Esophagus squamous epithelium (tissue), 5 donors: ENCODE data around the gene LHX4. TPM values are rescaled to one million over a fixed set of nuclear protein-coding genes. Genes with fewer than 3 reads are reported as not detected.

ENCODE experiments used
- DNase-seq: peaks from one replicate; lab custom pipeline; 2025; lab: John Stamatoyannopoulos, UW
- H3K27ac ChIP-seq, 4 donors: fragments of 200-600 bp; sonication (generic); one replicate each; pipeline ENCODE4 v1.5.1; 2016 to 2019; ENCODE audit warnings: mild to moderate bottlenecking in 1 of 4
- H3K27me3 ChIP-seq, 4 donors: fragments of 200-600 bp; sonication (generic); 1 replicate in 3 of 4; 2 replicates in 1 of 4; pipeline versions ENCODE4 v1.5.1 to v1.6.0; 2017 to 2021; ENCODE audit warnings: antibody characterized with exemption in 1 of 4
- H3K36me3 ChIP-seq, 3 donors: fragments of 200-600 bp; sonication (generic); one replicate each; pipeline ENCODE4 v1.5.1; 2016 to 2019
- H3K4me1 ChIP-seq, 3 donors: fragments of 200-600 bp; sonication (generic); one replicate each; pipeline ENCODE4 v1.5.1; 2017 to 2019
- H3K4me3 ChIP-seq, 4 donors: fragments of 200-600 bp; sonication (generic); 1 replicate in 3 of 4; 2 replicates in 1 of 4; pipeline ENCODE4 v1.5.1; 2016 to 2019; ENCODE audit warnings: mild to moderate bottlenecking in 2 of 4, moderate library complexity in 1 of 4
- H3K9me3 ChIP-seq, 3 donors: fragments of 200-600 bp; sonication (generic); one replicate each; pipeline ENCODE4 v1.5.1; 2016 to 2019
- CTCF ChIP-seq, 6 experiments: fragments of 450-650 bp in 4 of 6; fragments of 200-600 bp in 2 of 6; sonication (generic) in 2 of 6; IDR thresholded peaks; one replicate each; pipeline ENCODE4 v1.5.1; 2016 to 2019; ENCODE audit warnings: antibody characterized with exemption in 6 of 6, mild to moderate bottlenecking in 4 of 6, moderate library complexity in 4 of 6
- POLR2A ChIP-seq, 4 donors: fragments of 450-650 bp; IDR thresholded peaks; one replicate each; pipeline ENCODE4 v1.6.1; 2017; ENCODE audit warnings: antibody characterized with exemption in 4 of 4, mild to moderate bottlenecking in 4 of 4, moderate library complexity in 3 of 4
- WGBS, 2 donors: methylation state at CpG; one replicate each; pipeline ENCODE4 v1.1.5; 2018; 5-methylcytosine and 5-hydroxymethylcytosine counted together
- intact Hi-C: fragments of 100-400 bp; cut with DNase I; formaldehyde crosslinking; loops from one replicate; pipeline ENCODE4 v1.15.0; 2022
- total RNA-seq, 4 donors: library from RNA; depleted of rRNA; stranded (reverse); fragments of >200 nt; gene quantifications; one replicate each; pipeline ENCODE4 v1.1.0, GENCODE V29; 2016
- donor health status: DM: yes; HTN: yes; CAD: no.

Gene LHX4
- total RNA-seq, 4 donors from 2014 or later = 0.18 to 0.38 TPM; not detected in 2

- Histone ChIP-seq H3K4me1 (no peaks in the 10 kb centered on the region), H3K9me3 (no peaks in the 10 kb centered on the region), H3K36me3 (no peaks in the 10 kb centered on the region), H3K27ac (no peak overlapping the region), H3K27me3 (peaks cover 0 to 72% (median 0%) of the 10 kb centered on the region in 4 donors), H3K4me3 (no peak overlapping the region)
- intact Hi-C loops = loop anchor here (10.0 kb wide), 2 partner anchors 164 to 224 kb away; no protein-coding TSS in a partner anchor
- WGBS, 2 donors = 65 to 86% methylated on average over 6 to 16 of the region's 16 CpGs
- DNase-seq = no peak
- TF ChIP-seq POLR2A (IDR thresholded peaks at IDR 0.05) = no peak
- TF ChIP-seq CTCF (IDR thresholded peaks at IDR 0.05) = no peak
Measured at GRCh38 chr1:180250883-180251509, 20.9 kb downstream of the LHX4 start.

GRCh38 chr1:180251526-180252305 lies 21.7 kb downstream of the LHX4 start:
- intact Hi-C loops = loop anchor here (10.0 kb wide), 2 partner anchors 163 to 223 kb away; no protein-coding TSS in a partner anchor
- Histone ChIP-seq H3K27me3 (peaks cover 0 to 79% (median 0%) of the 10 kb centered on the region in 4 donors), H3K4me1 (no peaks in the 10 kb centered on the region), H3K36me3 (no peaks in the 10 kb centered on the region), H3K4me3 (no peak overlapping the region), H3K27ac (no peak overlapping the region), H3K9me3 (no peaks in the 10 kb centered on the region)
- 76 to 80% methylated on average over 3 to 7 of the region's 9 CpGs for WGBS, 2 donors
- TF ChIP-seq POLR2A (IDR thresholded peaks at IDR 0.05) = no peak
- no peak for TF ChIP-seq CTCF (IDR thresholded peaks at IDR 0.05)
- no peak for DNase-seq

GRCh38 chr1:180252638-180253536 lies 22.8 kb downstream of the LHX4 start:
- Histone ChIP-seq H3K4me3 (no peak overlapping the region), H3K9me3 (no peaks in the 10 kb centered on the region), H3K27me3 (peaks cover 0 to 91% (median 0%) of the 10 kb centered on the region in 4 donors), H3K36me3 (no peaks in the 10 kb centered on the region), H3K27ac (no peak overlapping the region), H3K4me1 (no peaks in the 10 kb centered on the region)
- DNase-seq = peak; percentile 13
- intact Hi-C loops = loop anchor here (10.0 kb wide), 2 partner anchors 162 to 222 kb away; no protein-coding TSS in a partner anchor
- TF ChIP-seq POLR2A (IDR thresholded peaks at IDR 0.05) = no peak
- TF ChIP-seq CTCF (IDR thresholded peaks at IDR 0.05) = peak; percentile 63 to 79 (median 70)
- WGBS, 2 donors = 52 to 60% methylated on average over 12 of the region's 12 CpGs

- Histone ChIP-seq H3K9me3 (no peaks in the 10 kb centered on the region), H3K27ac (no peak overlapping the region), H3K36me3 (no peaks in the 10 kb centered on the region), H3K27me3 (peaks cover 0 to 98% (median under 1%) of the 10 kb centered on the region in 4 donors), H3K4me1 (no peaks in the 10 kb centered on the region), H3K4me3 (no peak overlapping the region)
- intact Hi-C loops = loop anchor here (10.0 kb wide), 2 partner anchors 161 to 221 kb away; no protein-coding TSS in a partner anchor
- TF ChIP-seq CTCF (IDR thresholded peaks at IDR 0.05) = no peak
- no peak for TF ChIP-seq POLR2A (IDR thresholded peaks at IDR 0.05)
- DNase-seq = no peak
- WGBS, 2 donors = 66 to 68% methylated on average over 9 to 18 of the region's 31 CpGs
Measured at GRCh38 chr1:180253585-180254495, 23.8 kb downstream of the LHX4 start.
